HG03135 (cell line): ENCODE measurements around the gene RIN1.

Source experiments
- ATAC-seq: cut with Tn5 transposase; IDR thresholded peaks from one replicate; pipeline ENCODE4 v1.9.1; 2021; ENCODE audit warnings: mild to moderate bottlenecking, moderate library complexity; ENCODE audit not compliant: unreplicated experiment

Gene RIN1

GRCh38 chr11:66335531-66336233 lies 552 bp downstream of the RIN1 start:
- ATAC-seq: no peak

- no peak for ATAC-seq
Observed at GRCh38 chr11:66334605-66335442, 1.4 kb downstream of the RIN1 start.

GRCh38 chr11:66333896-66334604 lies 2.2 kb downstream of the RIN1 start:
- ATAC-seq: no peak

GRCh38 chr11:66333220-66333877 lies 2.9 kb downstream of the RIN1 start:
- ATAC-seq: no peak

GRCh38 chr11:66332371-66333219 lies 3.6 kb downstream of the RIN1 start:
- no peak for ATAC-seq

DNA sequence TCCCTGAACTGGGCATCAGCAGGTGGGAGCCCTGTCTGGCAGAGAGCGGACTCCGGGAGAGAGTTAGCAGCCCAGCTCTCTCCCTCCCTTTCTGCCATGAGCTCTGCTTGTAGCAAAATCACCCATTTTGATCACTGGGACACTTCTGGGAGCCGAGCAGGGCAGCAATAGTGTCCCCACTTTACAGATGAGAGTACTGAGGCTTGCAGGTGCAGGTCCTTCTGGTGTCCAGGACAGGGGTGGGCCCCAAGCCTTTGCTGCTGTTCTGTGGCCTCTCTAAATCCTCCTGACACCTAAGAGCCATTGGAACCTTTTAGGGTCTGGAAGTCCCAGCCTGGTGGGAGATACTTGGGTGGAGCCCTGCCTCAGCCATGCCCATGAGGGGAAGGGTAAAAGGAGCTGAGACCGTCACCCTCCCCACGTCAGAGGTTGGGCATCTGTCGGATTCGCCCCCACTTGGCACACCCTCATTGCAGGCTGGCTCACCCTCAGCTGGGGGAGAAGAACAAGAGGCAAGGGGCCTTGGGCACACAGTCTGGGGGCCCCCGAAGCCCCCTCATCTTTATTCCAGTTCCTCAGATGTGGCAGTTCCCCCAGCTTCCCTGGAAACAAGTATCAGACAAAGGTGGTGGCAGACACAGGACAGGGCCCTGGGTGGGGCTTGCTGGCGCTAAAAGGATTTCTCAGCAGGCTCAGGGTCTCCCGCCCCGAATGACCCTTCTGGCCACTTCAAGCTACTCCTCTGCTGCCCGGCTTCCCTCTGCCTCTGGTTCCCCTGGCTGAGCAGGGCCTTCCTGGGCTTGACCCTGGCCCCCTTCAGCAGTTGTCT lies 4.5 kb downstream of the RIN1 start:
- no peak for ATAC-seq

- no peak for ATAC-seq
Observed at GRCh38 chr11:66330931-66331330, 5.3 kb downstream of the RIN1 start.

GRCh38 chr11:66329165-66329673 lies 7.0 kb downstream of the RIN1 start:
- no peak for ATAC-seq

- peak; percentile 62 for ATAC-seq
Observed at GRCh38 chr11:66328302-66329144, 7.7 kb downstream of the RIN1 start.

DNA sequence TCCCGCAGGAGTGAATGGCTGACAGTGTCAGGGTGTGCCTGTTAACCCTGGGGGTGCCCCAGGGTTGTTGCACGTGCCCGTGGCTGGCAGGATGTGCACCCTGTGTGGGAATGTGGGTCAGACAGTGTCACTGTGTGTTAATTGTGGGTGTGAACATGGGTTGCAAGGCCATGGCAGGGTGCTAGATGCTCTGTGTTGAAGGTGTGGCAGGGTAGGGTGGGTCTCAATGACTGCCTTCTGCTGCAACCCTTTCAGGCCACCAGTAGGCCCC lies 8.3 kb downstream of the RIN1 start:
- ATAC-seq: no peak

DNA sequence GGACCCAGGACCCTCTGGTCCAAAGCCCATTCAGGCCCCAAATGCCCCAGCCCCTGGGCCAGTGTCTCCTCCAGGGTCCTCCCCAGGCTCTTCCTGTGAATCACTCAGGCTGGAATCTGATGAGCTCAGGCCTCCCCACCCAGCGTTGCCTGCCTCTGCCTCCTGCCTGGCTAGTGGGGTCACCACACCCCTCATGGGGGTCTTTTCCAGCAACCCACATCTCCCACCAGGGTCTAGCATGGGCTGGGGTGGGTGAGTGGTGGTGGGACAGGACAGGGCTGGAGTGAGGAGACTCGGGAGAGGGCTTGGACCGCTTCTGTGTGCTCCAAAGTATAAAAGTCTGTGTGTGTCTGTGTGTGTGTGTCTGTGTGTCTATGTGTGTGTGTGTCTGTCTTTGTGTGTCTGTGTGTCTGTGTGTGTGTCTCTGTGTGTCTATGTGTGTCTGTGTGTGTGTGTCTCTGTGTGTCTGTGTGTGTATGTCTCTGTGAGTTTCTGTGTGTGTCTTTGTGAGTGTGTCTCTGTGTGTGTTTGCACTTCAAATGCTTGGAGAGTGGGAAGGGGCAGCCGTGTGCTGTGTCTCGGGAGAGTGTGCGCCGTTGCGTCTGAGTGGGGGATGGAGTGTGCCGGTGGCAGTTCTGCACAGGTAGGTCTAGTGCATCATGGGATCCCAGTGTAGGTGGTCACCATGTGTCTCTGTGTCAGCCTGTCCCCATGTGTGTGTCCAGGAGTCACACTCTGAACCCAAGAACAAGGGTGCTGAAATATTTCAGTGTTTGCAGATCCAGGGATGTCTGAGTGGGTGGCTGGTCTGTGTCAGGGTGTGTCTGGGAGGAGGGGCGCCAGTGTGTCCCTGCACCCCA lies 8.8 kb downstream of the RIN1 start:
- no peak for ATAC-seq

GRCh38 chr11:66326261-66327111 lies 9.7 kb downstream of the RIN1 start:
- ATAC-seq: no peak

- ATAC-seq: no peak
Observed at GRCh38 chr11:66325263-66325671, 11.0 kb downstream of the RIN1 start.

DNA sequence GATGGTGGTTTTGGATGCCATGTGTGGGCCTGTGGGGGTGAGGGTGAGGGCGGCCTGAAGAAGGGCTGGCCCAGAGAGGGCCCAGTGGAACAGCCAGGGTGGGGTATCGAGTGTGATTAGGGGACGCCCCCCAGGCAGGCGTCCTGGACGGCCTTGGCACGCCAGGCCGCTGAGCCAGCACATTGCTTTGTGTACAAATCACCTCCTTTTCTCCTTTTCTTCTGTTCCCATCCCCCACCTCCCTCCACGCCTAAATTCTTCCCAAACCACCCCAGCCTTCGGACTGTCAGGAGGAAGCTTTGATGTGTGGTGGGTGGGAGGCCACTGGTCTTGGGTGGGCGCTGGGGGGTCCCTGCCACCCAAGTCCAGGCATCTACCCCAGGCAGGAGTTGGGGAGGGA lies 11.6 kb downstream of the RIN1 start:
- no peak for ATAC-seq

DNA sequence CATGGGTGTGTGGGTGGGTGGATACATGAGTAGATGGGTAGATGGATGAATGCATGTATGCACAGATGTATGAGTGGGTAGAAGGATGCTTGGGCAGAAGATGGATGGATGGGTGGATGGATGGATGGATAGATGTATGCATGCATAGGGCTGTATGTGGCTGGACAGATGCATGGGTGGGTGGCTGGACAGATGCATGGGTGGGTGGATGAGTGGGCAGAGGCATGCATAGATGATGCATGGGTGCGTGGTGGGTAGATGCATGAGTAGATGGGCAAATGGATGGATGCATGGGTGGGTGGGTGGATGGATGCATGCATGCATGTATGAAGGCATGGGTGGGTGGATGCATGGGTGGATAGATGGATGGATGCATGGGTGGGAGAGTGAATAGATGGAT lies 12.6 kb downstream of the RIN1 start:
- ATAC-seq: no peak

GRCh38 chr11:66322732-66323427 lies 13.4 kb downstream of the RIN1 start:
- no peak for ATAC-seq
